ENCODE data around the gene GP1BB.

GP1BB gene

GRCh38 chr22:19756288-19757128 lies 33.2 kb downstream of the GP1BB start:
- peak; percentile 62 for DNase-seq

- no peak for DNase-seq
Measured at GRCh38 chr22:19757140-19757984, 34.0 kb downstream of the GP1BB start.

- DNase-seq, result no peak
Measured at GRCh38 chr22:19757985-19758895, 34.9 kb downstream of the GP1BB start.

- DNase-seq, result no peak
Measured at GRCh38 chr22:19758896-19759426, 35.6 kb downstream of the GP1BB start.

GRCh38 chr22:19759427-19760057 lies 36.2 kb downstream of the GP1BB start:
- no peak for DNase-seq

GRCh38 chr22:19760058-19760950 lies 37.0 kb downstream of the GP1BB start, which contains the start of gene TBX1:
TBX1 (plus strand) TSS chr22:19760778; CDS start chr22:19760844, 66 bp downstream.
- DNase-seq, result no peak

- no peak for DNase-seq
Measured at GRCh38 chr22:19760951-19761724, 37.8 kb downstream of the GP1BB start.

- no peak for DNase-seq
Measured at GRCh38 chr22:19761725-19762567, 38.6 kb downstream of the GP1BB start.

- no peak for DNase-seq
Measured at GRCh38 chr22:19762568-19763457, 39.5 kb downstream of the GP1BB start.

- no peak for DNase-seq
Measured at GRCh38 chr22:19763458-19764298, 40.3 kb downstream of the GP1BB start.

GRCh38 chr22:19764299-19764593 lies 40.9 kb downstream of the GP1BB start:
- no peak for DNase-seq

GRCh38 chr22:19764636-19765476 lies 41.5 kb downstream of the GP1BB start:
- no peak for DNase-seq

GRCh38 chr22:19765477-19766239 lies 42.3 kb downstream of the GP1BB start:
- DNase-seq, result no peak

GRCh38 chr22:19766240-19766510 lies 42.8 kb downstream of the GP1BB start:
- DNase-seq, result no peak

GRCh38 chr22:19766511-19767426 lies 43.4 kb downstream of the GP1BB start:
- peak; percentile 40 for DNase-seq
